Dermis blood vessel endothelial cell (primary cell): Measurements from ENCODE around the gene SNX33. TPM values are rescaled to one million over a fixed set of nuclear protein-coding genes. Genes with fewer than 3 reads are reported as not detected.
"Not testable (repeated sequence)": the region's sequence is repeated elsewhere in the genome, so short reads cannot be mapped to it uniquely, and the experiment has no call there.

Experiments used
- DNase-seq: peaks from one replicate; pipeline ENCODE4 v3.0.0; 2010
- total RNA-seq: library from RNA; depleted of rRNA; stranded (reverse); fragments of >200 nt; gene quantifications from 2 replicates; pipeline ENCODE4 v1.2.3, GENCODE V29; 2014

The SNX33 gene
- total RNA-seq, 1 donor from 2014 or later = 13.8 TPM

- DNase-seq = not testable (repeated sequence)
Observed at GRCh38 chr15:75701071-75702003, 53.6 kb downstream of the SNX33 start.

GRCh38 chr15:75702436-75702835 lies 54.7 kb downstream of the SNX33 start:
- DNase-seq = no peak

- DNase-seq = not testable (repeated sequence)
Observed at GRCh38 chr15:75703440-75704262, 55.9 kb downstream of the SNX33 start.

- no peak for DNase-seq
Observed at GRCh38 chr15:75704263-75704615, 56.5 kb downstream of the SNX33 start.

GRCh38 chr15:75704618-75705017 lies 56.9 kb downstream of the SNX33 start:
- DNase-seq = no peak

GRCh38 chr15:75705375-75705774 lies 57.7 kb downstream of the SNX33 start:
- DNase-seq = not testable (repeated sequence)

GRCh38 chr15:75705854-75706681 lies 58.4 kb downstream of the SNX33 start:
- DNase-seq = no peak

GRCh38 chr15:75706682-75706954 lies 58.9 kb downstream of the SNX33 start:
- DNase-seq = no peak

GRCh38 chr15:75709458-75709857 lies 61.7 kb downstream of the SNX33 start:
- peak; percentile 38 for DNase-seq

- DNase-seq = not testable (repeated sequence)
Observed at GRCh38 chr15:75710874-75711273, 63.2 kb downstream of the SNX33 start.

GRCh38 chr15:75711495-75711894 lies 63.8 kb downstream of the SNX33 start:
- not testable (repeated sequence) for DNase-seq

Other genes starting within 250 kb of the SNX33 start
- 32.0 and 40.8 TPM in 2 replicates for gene SIN3A, start 196.2 kb upstream of the SNX33 start, total RNA-seq
- gene PTPN9, start 68.6 kb upstream of the SNX33 start, total RNA-seq = 17.7 and 25.5 TPM in 2 replicates
- gene SNUPN, start 22.2 kb upstream of the SNX33 start, total RNA-seq = 23.6 and 25.2 TPM in 2 replicates
- gene IMP3, start 7.7 kb upstream of the SNX33 start, total RNA-seq = 81.7 and 138 TPM in 2 replicates
- 0.19 and 0.68 TPM in 2 replicates for gene CSPG4, start 64.9 kb downstream of the SNX33 start, total RNA-seq
- 68.8 and 69.1 TPM in 2 replicates for gene UBE2Q2, start 195.5 kb downstream of the SNX33 start, total RNA-seq